HG02759 (cell line): Measurements from ENCODE around the gene MYLK.

ENCODE experiments used
- ATAC-seq: cut with Tn5 transposase; IDR thresholded peaks from one replicate; pipeline ENCODE4 v1.9.1; 2021; ENCODE audit warnings: mild to moderate bottlenecking, moderate library complexity; ENCODE audit not compliant: unreplicated experiment

MYLK gene

DNA sequence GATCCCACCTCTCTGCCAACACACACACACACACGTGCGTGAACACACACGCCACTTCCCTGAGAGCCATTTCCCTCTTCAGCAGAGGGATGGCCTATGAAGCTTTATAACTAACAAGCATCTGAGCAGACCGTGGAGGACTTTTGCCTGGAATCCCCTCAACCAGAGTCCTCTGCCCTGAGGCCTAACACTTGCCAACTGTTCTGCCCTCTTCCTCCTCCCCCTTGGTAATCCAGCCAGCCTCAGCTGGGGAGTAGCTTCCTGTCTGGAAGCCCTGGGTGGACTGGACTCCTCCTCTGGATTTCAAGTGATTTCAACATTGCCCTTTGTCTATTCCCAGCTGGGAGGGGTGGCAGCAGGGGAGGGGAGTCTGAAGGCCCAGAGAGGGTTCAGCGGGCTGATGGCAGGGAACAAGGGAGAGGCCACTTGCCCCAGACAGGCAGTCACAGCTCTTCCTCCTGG, 230.9 kb downstream of the MYLK start:
- no peak for ATAC-seq

DNA sequence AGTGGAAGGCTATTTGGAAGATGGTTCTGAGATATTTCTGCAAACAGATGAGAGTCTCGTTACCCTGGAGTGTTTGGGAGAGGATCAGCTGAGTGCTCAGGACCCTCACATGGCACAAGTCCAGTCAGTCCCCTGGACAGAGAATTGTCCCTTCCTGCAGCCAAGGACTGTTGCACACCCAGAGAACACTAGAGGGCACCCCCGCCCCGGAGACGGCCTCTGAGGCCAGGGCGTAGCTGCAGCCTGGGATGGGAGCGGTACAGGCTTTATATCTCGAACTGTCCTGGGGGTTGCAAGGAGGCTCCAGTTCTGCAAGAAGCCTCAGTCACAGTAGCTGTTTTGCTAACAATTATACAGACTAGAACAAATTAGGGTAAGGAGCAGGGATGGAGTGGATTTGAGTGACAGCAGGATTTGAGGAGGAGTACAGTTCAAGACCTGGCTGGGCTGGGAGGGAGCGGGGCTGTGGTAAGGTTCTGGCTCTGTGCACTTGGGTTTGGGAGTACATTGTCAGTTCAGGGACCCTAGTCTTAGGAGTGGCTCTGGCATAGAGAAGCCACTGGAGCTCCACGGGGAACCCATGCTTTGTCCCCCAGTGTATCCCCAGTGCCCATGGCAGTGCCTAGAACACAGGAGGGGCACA, 231.7 kb downstream of the MYLK start:
- peak; percentile 60 for ATAC-seq

DNA sequence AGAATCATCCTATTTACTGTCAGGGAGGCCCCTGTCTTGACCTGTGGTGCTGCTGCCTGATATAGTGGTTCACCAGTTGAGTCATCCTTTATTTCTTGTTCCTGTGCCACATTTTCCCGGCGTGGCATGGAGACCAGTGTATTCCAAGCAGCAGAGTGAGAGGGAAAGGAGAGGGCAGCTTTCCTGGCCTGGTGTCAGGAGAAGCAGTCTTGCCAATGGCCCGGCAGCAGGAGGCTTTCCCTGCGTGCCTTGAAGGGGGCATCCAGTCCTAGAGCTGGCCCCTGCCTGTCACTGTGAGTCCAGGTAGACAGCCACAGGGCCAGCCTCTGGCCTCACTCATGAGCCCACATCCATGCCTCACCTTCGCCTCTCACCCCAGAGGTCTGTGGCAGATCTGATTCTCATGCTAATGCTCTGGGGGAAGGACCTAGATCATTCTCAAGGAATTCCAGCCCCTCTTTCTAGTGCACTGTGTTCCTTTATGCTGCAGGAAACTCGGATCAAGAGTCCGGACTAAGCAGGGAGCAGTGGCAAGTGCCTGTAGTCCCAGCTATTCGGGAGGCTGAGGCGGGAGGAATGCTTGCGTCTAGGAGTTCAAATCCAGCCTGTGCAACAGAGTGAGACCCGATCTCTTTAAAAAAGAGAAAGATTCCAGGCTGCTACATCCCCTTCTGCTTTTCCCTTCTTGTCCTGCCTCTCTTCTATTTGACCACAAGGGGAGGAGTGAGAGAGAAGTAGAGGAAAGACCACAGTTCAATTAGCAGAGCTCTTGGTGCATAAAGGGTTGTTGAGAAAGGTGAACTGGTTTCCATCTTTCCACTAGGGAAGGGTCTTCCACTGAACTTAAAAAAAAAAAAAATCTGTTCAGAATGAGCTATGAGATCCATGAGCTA, 232.4 kb downstream of the MYLK start:
- no peak for ATAC-seq

DNA sequence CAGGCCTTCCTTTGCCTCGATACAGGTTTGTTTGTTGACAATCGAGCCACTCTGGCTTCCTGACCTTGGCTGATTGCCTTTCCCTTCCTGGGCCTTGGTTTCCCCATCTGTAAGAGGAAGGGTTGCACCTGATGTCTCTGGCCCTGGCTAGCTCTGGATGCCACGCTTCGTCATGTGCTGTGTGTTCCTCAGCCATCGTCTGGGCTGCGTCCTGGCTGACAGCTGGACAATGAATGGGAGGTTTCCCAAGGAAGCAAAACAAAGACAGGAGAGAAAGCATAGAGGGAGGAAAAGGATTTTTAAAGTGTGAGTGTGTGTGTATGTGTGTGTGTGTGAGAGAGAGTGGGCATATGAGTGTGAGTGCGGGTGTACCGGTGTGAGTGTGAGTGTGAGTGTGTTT, 234.0 kb downstream of the MYLK start:
- no peak for ATAC-seq

DNA sequence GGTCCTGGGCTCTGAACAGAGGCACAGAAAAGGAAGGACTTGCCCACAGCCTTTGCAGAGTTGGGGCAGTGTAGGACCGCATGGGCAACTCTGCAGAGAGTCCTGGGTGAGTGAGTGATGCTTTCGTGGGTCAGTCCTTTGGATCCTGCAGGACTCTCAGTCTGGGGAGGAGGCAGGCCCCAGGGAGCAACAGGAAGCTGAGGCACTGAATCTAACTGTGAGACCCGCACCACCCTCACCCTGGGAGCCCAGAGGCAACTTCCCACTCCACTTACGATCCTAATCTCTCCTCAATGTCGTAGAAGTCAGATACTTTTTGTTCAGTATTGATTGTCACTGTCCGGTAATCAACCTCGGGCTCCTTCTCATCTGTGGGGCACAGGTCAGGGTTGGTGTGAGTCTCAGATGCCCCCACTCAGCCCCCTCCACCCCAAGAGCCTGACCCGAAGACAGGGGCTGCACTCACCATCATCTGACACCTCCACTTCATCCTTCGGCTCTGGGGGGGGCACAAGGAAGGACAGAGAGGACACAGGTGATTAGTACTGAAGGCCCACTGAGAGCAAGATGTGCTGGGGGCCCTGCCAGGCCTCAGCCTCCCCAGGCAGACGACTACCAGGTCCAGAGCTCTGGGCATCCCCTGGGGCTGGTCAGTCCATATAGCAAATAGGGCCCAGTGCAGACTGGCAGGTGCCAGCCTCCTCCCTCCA, 235.3 kb downstream of the MYLK start:
- no peak for ATAC-seq

DNA sequence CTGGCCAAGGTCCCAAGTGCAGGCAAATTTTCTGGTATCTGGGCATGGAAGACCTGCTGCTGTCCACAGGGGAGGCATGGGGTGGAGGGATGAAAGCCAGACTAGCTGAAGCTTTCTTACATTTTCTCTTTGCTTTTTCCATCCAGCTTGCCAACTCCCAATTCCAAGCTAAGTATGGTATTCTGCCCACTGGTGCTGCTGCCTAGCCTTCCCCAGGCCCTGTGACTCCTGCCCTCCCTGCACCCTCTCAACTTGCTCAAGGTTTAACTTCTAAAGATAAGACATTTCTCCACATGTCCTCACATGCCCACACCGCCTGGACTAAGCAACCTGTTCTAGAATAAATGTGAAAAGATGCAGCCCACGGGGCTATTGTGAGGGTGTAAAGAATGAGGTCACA, 239.8 kb downstream of the MYLK start:
- ATAC-seq = no peak

DNA sequence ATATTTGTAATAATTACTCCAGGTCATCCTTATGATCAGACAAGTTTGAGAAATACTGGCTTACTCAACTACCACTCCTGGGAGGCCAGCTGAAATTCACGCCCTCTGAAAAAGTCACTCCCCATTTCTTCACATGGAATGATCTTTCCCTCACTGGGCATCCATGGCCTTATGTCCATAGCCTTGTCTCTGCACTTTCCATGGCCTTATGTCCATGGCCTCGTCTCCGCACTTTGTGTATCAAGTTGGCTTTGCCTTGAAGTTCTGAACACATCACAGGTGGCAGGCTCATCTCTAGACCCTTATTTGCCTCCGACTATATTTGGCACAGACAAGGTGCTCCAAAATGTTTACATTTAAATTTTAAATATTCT, 241.2 kb downstream of the MYLK start:
- ATAC-seq = no peak

DNA sequence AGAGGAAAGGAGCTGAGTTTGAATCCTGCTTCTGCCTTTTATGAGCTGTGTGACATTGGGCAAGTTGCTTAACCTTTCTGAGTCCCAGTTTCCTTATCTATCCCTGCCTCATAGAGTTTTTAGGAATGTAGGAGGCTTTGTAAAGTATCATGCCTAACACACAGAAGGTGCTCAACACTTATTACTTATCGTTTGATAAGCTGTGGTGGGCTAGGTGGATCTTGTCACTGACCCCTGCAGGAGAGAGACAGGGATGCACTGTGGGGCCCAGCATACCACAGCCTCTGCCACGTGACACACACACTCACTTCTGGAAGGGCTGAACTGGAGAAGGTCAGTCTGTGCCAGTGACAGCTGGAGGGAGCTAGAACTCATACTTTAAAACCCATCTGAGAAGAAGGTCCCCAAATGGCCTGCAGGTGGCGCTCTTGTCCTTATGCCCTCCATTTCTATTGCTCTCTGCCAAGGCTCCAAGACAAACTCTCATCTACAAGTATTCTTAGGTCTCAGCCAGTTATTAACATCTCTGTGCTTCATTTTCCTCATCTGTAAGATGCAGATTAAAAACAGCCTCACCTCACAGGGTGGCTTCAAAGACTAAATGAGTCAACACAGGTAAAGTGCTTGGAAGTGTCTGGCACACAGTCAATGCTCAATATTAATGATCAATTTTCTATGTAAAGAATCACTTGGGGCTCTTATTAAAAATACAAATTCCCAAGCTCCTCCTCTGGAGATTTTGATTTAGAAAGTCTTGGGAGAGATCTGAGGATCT, 241.8 kb downstream of the MYLK start:
- ATAC-seq = peak; percentile 92

DNA sequence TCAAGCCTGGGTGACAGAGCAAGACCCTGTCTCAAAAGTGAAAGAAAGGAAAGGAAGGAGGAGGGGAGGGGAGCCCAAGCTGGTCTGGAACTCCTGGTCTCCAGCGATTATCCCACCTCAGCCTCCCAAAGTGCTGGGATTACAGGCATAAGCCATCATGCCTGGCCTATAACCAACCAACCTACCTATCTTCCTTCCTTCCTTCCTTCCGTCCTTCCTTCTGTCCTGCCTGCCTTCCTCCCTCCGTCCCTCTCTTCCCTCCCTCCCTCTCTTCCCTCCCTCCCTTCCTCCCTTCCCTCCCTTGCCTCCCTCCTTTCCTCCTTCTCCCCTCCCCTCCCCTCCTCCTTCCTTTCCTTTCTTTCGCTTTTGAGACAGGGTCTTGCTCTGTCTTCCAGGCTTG, 242.6 kb downstream of the MYLK start:
- ATAC-seq = no peak

DNA sequence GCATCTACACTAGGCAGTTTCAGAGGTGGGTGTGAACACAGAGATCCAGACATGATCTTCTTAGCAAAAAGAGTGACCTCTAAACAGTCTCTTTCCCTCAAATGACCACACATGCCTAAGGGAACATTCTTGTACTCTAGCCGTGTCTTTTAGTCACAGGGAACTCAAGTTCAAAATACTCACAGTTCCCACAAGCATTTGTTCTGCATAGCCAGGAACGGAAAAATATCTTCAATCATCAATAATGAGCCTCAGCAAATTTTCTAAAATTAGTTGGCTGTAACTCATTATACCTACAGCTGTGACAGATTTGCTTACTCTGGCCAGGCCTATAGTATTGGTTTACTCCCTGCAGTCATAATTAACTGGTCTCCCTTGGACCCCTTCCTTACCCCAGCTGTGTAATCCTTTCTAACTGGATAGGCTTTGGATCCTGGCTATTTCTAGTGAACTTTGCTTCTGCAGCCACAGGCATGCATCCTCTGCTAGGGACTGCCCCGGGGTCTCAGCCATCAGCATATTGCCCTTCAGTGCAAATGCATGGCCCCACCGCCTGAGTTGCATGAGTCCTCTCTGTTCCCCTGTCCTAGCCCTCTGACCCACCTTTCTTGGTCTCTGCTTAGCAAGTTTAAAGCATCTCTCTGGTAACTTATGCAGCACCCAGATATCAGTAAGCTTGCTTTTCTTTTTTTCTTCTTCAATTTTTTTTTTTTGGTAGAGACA, 243.2 kb downstream of the MYLK start:
- no peak for ATAC-seq

DNA sequence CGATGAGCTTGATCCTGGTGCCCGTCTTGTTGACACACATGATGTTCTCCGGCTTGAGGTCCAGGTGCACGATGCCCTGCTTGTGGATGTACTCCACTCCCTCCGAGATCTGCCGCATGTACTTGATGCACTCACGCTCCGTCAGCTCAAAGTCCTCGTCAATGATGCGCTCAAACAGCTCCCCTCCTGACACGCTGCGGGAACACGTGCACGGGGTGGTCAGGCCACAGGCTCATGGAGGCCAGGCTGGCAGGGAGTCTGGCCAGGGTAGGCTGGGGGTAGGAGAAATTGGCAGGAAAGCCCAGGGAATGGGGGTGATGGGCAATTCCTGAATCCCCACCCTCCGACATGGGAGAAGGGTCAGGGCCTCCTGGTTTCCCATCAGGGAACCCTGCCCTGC, 243.8 kb downstream of the MYLK start:
- ATAC-seq = no peak

DNA sequence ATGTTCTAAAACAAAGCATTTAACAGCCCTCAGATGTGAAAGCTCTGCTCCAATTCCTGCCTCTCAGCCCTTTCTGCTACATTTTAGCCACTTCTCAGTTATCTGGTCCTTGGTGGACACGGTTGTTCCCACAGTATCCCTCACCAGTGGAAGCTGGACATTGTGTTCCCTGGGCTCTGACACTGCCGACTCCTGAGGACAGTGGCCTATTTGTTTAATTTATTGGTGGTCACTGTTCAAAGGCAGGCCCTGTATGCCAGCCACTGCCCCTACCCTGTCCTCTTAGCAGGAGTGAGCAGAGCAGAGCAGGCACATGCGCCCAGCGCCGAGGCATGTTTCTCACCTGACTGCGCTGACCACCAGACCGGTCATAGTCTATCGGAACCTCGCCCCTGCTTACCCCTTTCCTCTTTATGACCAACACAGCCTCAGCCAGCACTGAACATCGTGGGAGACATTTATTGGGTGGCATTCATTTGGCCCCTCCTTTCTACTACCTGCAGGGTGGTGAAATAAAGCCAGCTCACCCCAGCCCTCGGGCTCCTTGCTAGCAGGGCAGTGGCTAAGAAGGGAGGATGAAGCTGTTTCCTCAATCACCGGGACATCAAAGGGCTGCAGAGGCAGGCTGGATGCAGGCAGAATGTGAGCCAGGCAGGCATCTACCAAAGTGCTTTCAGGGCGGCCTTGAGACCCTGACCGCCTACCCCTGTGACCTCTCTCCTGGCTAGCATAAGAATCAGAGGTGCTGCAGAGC, 245.0 kb downstream of the MYLK start:
- no peak for ATAC-seq

DNA sequence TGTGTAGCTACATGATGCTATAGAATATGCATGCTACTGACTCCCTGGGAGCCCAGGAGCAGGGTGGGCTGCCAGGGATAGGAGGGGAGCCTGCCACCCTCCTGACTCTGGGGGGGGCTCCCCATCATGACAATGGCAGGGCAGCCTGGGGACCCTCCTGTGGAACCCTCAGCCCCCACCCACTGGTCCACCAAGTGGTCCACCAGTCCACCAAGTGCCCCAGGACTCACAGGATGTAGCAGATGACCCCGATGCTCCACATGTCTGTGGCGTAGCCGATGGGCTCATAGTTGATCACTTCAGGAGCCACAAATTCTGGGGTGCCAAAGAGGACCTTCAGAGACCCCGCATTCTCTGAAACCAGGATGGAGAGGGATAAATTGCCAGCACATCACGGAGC, 246.3 kb downstream of the MYLK start:
- ATAC-seq = no peak

DNA sequence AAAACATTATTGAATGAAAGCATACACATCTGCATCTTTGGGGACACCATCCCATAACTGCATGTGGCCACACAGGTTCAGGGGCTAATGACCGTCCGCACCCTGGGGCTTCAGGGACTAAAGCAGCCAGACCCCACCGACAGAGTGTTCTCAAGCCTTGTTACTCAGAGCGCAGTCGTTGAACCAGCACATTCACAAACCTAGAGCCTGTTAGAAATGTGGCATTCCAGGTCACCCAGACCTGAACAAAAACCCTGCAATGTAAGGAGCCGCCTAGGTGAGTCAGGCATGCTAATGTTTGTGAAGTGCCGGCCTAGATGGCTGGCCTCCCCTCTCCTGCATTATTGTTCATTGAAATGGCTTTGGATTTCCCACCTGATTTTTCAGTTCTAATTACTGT, 247.0 kb downstream of the MYLK start:
- no peak for ATAC-seq

DNA sequence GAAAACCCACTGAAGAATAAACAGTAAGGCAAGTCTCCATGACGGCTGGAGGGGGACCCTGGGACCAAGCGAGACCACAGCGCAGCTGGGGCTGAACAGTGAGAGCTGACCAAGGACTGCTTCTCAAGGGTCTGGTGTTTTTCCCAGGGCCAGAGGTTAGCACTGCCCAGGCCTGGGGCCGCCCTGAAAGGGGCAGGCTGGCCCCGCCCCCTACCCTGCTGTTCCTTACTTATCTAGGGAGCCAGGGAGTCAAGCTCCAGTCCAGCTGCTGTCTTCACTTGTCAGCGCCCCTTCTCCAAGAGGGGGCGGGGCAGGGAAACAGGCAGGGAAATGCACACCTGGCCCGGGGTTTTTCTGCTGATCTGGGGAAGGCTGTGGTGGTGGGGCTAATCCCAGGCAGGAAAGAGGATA, 247.7 kb downstream of the MYLK start:
- ATAC-seq = no peak

DNA sequence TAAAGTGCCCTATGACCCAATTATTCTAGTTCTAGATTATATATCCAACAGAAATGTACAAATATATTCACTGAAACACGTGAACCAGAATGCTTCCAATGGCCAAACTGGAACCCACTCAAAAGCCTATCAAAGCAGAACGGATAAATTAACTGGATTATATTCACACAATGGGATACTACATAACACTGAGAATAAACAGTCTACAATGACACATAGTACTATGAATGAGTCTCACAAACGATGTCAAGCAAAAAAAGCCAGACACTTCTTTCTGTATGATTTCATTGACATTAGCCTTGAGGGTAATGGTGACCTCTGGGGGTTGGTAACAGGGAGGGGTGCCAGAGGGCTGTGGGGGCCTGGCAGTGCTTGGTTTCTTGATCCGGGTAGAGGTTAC, 248.4 kb downstream of the MYLK start:
- ATAC-seq = no peak

DNA sequence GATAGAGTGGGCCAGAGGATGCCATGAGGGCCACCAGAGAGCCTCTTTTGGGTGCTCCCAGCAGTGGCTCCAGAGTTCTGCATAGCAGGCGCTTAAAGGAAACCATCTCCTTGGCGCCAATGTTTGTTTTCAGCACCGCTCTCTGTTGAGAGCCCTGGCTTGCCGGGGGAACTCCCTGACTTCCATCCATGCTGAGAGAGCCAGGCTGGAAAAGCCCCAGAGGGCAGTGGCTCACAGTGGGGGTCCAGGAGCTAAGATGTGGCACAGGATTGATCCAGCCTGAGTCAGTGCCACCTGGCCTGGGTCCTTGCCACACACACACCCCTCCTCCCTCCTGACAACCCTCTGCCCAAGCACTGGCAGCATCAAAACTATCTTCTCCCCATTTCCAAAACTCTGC, 248.9 kb downstream of the MYLK start:
- ATAC-seq = no peak

DNA sequence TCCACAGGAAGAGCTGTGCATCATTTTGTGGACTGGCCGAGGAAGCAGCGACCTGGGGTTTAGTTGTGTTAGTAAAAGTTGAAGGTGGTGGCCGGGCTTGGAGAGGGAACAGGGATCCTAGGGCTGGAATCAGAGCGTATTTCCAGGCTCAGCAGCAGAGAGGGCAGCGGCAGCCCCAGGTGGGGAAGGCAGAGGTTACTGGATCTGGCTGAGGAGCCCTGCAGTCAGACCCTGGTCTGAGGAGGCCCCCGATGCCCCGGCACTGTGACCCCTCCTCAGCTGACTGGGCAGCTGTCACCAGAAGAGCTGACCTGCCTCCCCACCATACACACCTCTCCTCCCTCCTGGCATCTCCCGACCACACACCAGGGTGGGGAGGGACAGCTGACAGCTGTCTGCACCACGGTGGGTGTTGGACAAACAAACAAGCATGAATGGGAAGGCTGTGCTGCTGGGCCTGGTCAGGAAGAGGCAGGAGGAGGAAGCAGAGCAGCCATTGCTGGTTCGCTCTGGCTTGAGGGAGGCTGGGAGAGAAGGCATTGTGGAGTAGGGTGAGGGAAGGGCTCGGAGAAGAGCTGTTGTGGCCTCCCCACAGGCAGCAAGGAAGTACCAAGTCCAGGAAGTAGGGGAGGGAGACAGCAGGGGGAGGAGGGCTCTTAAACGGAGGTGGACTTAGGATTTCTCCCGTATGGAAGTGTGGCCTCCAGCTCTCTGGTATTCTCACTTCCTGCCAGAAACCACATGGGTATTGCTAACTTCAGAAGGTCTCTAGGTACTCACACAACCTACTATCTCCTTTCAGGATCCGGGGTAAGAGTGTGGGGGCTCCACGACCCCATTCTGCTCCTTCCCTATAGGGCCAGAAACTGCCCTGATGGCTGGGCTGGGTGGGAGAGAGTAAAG, 249.7 kb downstream of the MYLK start:
- ATAC-seq = no peak

DNA sequence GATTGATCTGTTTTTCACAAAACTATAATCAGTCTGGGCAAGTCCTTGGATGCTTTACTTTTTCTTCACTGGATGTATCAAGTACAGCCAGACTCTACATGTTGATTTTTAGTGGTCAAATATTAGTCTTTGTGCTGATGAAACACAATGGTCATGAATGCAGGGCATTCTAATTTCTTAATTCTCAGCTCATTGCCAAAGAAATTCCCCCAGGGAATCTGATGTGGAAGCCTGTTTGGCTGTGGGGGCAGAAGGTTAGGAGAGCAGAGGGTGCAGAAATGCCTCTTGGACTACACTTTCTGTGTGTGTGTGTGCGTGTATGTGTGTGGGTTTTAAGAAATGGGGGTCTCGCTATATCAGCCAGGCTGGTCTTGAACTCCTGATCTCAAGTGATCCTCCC, 250.6 kb downstream of the MYLK start:
- ATAC-seq = no peak
